GM11168 (cell line): ENCODE measurements around the gene PLEKHD1.
"Not testable (repeated sequence)": the region's sequence is repeated elsewhere in the genome, so short reads cannot be mapped to it uniquely, and the experiment has no call there.

Experiments
- in situ Hi-C: fragments of 300-500 bp; cut with MboI; formaldehyde crosslinking; loops from one replicate; pipeline ENCODE4 v1.12.0; 2022; ENCODE audit warnings: low sequenced_read_pairs; ENCODE audit not compliant: unreplicated experiment

PLEKHD1 gene

GRCh38 chr14:69480136-69480535 lies 4.4 kb upstream of the PLEKHD1 start:
- in situ Hi-C loops: no loop called here

- in situ Hi-C loops: no loop called here
Observed at GRCh38 chr14:69481815-69482568, 2.5 kb upstream of the PLEKHD1 start.

GRCh38 chr14:69483765-69484443 lies 624 bp upstream of the PLEKHD1 start:
- in situ Hi-C loops: no loop called here

GRCh38 chr14:69485315-69485660 lies 760 bp downstream of the PLEKHD1 start:
- in situ Hi-C loops: no loop called here

GRCh38 chr14:69485701-69486100 lies 1.2 kb downstream of the PLEKHD1 start:
- in situ Hi-C loops: no loop called here

GRCh38 chr14:69487226-69487625 lies 2.7 kb downstream of the PLEKHD1 start:
- in situ Hi-C loops: no loop called here

- in situ Hi-C loops: no loop called here
Observed at GRCh38 chr14:69487771-69488170, 3.2 kb downstream of the PLEKHD1 start.

GRCh38 chr14:69489495-69489894 lies 5.0 kb downstream of the PLEKHD1 start:
- in situ Hi-C loops: no loop called here

GRCh38 chr14:69490219-69490918 lies 5.8 kb downstream of the PLEKHD1 start:
- in situ Hi-C loops: no loop called here

GRCh38 chr14:69491193-69491592 lies 6.7 kb downstream of the PLEKHD1 start:
- in situ Hi-C loops: no loop called here

GRCh38 chr14:69493038-69493437 lies 8.5 kb downstream of the PLEKHD1 start:
- in situ Hi-C loops: no loop called here

- in situ Hi-C loops: no loop called here
Observed at GRCh38 chr14:69493791-69494190, 9.3 kb downstream of the PLEKHD1 start.

- in situ Hi-C loops: no loop called here
Observed at GRCh38 chr14:69495341-69495921, 10.9 kb downstream of the PLEKHD1 start.

- in situ Hi-C loops: not testable (repeated sequence)
Observed at GRCh38 chr14:69497866-69498265, 13.3 kb downstream of the PLEKHD1 start.

- in situ Hi-C loops: not testable (repeated sequence)
Observed at GRCh38 chr14:69498286-69498685, 13.8 kb downstream of the PLEKHD1 start.

- in situ Hi-C loops: no loop called here
Observed at GRCh38 chr14:69499436-69499835, 14.9 kb downstream of the PLEKHD1 start.

GRCh38 chr14:69500096-69500495 lies 15.6 kb downstream of the PLEKHD1 start:
- in situ Hi-C loops: no loop called here

- in situ Hi-C loops: no loop called here
Observed at GRCh38 chr14:69500736-69501135, 16.2 kb downstream of the PLEKHD1 start.

- in situ Hi-C loops: no loop called here
Observed at GRCh38 chr14:69501423-69501838, 16.9 kb downstream of the PLEKHD1 start.

- in situ Hi-C loops: no loop called here
Observed at GRCh38 chr14:69504775-69505174, 20.2 kb downstream of the PLEKHD1 start.
